Midbrain (tissue), 1 donor: ENCODE data around the gene PPP6R3.
"Not testable (repeated sequence)": the region's sequence is repeated elsewhere in the genome, so short reads cannot be mapped to it uniquely, and the experiment has no call there.

Experiments
- DNase-seq: peaks from one replicate; lab custom pipeline; 2025; lab: John Stamatoyannopoulos, UW

The PPP6R3 gene

DNA sequence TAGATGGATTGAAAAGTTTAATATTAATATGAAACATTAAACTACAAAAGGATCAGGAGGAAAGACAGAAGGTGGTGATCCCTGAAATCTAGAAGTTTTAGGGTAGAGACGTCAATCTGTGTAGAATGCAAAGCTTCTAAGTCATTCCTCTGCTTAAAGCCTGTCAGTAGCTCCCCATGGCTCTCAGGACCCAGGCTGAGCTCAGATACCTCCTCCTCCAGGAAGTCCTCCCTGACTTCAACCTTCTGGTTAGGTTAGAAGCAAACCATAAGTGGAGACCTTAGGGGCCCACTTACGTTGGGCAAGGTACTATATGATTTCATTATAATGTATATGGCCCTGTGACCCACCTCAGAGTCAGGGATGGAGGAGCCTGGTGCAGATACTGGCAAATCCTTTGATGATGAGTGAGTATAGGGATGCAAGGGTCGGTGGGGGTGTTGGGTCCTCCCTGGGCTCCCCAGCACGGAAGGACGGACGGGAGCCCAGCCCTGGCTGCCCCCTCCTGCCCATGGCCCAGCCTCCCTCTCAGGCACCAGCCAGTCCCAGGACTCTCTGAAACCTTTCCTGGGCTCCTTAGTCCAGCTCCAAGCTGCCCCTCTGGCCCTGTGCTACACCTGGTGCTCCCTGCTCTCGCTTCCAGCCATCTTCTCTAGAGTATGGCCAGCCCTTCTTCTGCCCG is 3.2 kb upstream of the PPP6R3 start:
- no peak for DNase-seq

GRCh38 chr11:68457898-68458249 is 2.7 kb upstream of the PPP6R3 start:
- DNase-seq, result no peak

- not testable (repeated sequence) for DNase-seq
These were observed 2.2 kb upstream of the PPP6R3 start for GRCh38 chr11:68458340-68458739.

- DNase-seq, result peak; percentile 97
These were observed 439 bp upstream of the PPP6R3 start for GRCh38 chr11:68459886-68460740.

DNA sequence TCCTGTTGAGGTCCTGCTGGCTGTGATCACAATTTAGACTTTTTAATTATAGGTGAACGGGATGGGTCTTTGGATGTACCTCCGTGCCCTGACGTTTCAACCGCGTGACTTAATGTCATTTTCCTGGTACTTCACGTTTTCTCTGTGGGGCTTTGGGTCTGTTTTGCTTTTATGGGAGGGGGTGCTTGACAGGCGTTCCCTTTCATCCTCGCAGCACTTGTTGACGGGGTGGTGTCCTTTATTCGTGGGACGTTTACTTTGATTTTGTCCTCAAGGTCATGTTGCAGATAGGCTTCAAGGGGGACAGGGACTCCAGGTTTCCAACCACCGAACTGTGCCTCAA is 994 bp downstream of the PPP6R3 start:
- no peak for DNase-seq

GRCh38 chr11:68463714-68464113 is 3.2 kb downstream of the PPP6R3 start:
- DNase-seq, result no peak

- DNase-seq, result no peak
These were observed 6.8 kb downstream of the PPP6R3 start for GRCh38 chr11:68467201-68467834.

DNA sequence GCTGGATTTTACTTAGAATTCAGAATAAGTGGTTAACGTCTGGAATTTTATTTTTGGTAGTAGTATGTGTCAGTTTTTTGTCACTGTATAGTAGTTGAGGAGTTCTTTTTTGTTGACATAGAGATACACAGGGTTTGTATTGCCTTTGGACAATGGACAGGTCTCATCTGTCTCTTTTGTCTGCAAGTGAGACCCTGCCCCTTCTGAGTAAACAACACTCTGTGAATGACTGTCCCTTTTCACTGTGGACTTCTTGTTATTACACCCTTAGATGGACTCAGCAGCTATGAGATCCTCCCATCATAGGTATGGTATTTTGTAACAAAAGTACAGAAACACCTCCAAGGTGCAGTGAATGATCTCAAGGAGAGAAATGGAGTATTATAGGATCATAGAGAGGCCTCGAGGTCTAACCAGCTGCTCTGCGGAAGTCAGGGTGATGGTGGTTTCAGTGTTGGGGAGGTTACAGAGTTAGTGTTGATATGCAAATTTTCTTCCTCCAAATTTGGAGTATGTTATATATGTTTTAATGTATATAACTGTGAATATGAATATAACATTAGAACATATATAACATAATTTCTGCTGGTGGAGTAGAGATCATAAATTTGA is 7.8 kb downstream of the PPP6R3 start:
- DNase-seq, result no peak

- no peak for DNase-seq
These were observed 8.6 kb downstream of the PPP6R3 start for GRCh38 chr11:68469122-68469521.

- DNase-seq, result no peak
These were observed 9.1 kb downstream of the PPP6R3 start for GRCh38 chr11:68469642-68470041.

DNA sequence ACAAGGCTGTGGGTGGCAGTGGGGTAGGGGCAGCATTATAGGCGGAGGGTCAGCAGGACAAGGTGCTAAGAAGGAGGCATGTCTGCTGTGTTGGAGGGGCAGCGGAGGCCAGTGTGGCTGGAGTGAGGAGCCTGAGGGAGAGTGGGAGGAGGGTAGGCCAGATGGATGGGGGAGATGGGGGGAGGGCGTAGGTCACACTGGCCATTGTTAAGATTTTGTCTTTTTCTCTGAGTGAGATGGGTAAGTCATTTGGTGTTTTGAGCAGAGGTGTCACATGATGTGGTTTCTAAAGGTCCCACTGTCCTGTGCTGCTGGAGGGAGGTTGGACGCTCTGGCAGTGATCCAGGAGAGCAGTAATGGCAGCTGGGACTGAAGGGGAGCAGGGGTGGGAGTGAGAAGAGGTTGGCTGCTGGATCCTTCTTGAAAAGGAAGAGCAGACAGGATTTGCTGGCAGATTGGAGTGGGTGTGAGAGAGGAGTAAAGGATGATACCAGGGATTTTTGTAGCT is 9.8 kb downstream of the PPP6R3 start:
- no peak for DNase-seq

- no peak for DNase-seq
These were observed 11.1 kb downstream of the PPP6R3 start for GRCh38 chr11:68471360-68472340.

DNA sequence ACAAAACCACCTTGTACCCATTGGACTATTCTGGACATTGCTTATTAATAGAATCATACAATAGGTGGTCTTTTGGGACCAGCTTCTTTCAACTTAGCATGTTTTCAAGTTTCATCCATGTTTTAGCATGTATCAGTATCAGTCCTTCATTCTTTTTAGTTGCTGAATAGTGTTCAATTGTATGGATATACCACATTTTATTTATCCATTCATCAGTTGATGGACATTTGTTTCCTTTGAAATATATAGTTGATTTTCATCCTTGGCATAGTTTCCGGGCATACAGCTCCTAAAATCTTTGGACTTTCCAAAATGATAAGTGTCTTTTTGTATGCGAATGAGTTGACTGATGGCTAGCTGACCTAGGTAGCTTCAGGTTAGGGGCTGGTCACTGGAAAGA is 12.2 kb downstream of the PPP6R3 start:
- no peak for DNase-seq

DNA sequence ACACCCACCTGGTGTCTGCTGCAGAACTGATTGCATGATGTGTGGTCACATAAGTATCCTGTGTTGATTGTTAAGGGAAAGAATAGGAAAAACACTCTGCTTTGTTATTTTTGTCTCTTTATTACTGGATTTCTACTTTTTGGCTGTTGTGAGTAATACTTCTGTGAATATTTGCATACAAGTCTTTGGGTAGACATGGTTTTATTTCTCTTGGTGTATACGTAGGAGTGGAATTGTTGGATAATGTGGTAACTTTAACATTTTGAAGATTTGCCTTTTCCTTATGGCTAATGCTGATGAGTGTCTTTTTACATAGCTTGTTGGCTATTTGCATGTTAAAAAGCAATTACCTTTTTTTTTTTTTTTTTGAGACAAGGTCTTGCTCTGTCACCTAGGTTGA is 13.1 kb downstream of the PPP6R3 start:
- no peak for DNase-seq

- DNase-seq, result not testable (repeated sequence)
These were observed 15.1 kb downstream of the PPP6R3 start for GRCh38 chr11:68475626-68476025.

DNA sequence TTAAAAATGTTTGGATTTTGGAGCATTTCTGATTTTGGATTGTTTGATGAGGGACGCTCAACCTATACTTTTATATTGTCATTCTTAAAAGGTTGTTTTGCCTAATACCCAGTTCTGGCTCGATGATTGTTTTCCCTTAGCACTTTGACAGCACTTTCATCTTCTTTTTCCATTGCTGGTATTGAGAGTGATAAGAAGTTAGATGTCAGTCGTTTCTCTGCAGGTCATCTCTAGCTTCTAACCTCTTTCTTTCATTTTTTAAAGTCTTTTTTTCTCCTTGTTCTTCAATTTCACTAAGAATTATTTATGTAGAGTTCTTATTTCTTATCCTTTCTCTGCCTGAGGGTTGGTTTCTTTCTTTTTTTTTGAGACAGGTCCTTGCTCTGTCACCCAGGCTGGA is 18.8 kb downstream of the PPP6R3 start:
- DNase-seq, result no peak

- DNase-seq, result no peak
These were observed 19.6 kb downstream of the PPP6R3 start for GRCh38 chr11:68480193-68480592.

GRCh38 chr11:68480852-68481510 is 20.4 kb downstream of the PPP6R3 start:
- DNase-seq, result no peak

DNA sequence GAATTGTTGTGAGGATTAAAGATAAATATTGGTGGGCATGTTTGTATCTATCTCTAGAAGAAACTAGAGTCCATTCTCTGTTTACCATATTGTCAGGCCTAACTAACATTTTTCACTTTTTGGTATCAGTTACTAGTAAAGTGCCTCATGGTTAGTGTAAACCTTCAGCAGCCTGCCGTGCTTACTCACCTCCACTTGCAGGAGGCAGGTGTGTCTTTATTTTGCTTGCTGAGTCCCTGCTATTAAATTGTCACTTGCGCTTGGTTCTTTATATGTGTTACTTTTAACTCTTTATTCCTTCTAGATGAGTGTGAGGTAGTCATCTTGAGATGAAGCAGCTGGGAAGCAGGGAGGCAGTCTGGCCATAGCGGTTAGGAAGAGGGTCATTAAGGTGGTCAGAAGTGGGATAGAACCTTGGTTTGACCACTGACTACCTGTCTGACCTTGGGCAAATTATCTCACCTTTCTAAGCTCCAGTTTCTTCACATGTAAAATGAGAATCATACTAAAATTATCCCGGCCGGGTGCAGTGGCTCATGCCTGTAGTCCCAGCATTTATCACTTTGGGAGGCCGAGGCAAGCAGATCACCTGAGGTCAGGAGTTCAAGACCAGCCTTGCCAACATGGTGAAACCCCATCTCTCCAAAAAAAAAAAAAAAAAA is 21.2 kb downstream of the PPP6R3 start:
- no peak for DNase-seq

DNA sequence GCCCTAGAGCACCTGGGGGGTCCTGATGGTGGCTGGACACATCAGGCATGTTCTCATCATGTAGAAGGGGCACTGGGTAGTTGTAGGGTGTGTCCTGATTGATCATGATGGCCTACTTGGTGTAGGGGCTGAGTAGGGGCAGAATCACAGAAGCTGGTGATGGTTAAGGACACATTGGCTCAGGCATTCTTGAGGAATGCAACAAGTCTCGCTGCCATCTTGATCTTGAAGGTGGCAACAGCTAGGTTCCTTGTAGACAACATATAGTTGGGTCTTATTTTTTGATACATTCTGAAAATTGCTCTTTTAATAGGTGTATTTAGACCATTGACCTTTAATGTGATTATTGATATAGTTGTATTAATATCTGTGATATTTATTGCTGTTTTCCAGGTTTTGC is 28.1 kb downstream of the PPP6R3 start:
- no peak for DNase-seq
